ENCODE results near the gene PTPN7.

PTPN7 gene

GRCh38 chr1:202160377-202160940 is at the start of gene PTPN7:
TSS of gene PTPN7 (minus strand) at chr1:202160602. CDS start at chr1:202159402, 1,200 bp downstream.
- no peak for DNase-seq (ENCODE audit: low spot score)
- TF ChIP-seq CTCF (IDR thresholded peaks at IDR 0.05), result no peak
- peak within 1 kb of the TSS; percentile 58 for H3K4me3 ChIP-seq
- H3K27ac ChIP-seq, result peak within 1 kb of the TSS in 1 of 2 donors; percentile 43

- no peak for TF ChIP-seq CTCF (IDR thresholded peaks at IDR 0.05)
- H3K27ac ChIP-seq, result peak overlapping the region; percentile 28 to 82
- no peak for DNase-seq (ENCODE audit: low spot score)
- H3K4me3 ChIP-seq, result no peak overlapping the region
Observed at GRCh38 chr1:202208351-202208857, 48.0 kb upstream of the PTPN7 start.

GRCh38 chr1:202207292-202207691 is 46.9 kb upstream of the PTPN7 start:
- no peak for TF ChIP-seq CTCF (IDR thresholded peaks at IDR 0.05)
- no peak overlapping the region for H3K4me3 ChIP-seq
- no peak for DNase-seq (ENCODE audit: low spot score)
- H3K27ac ChIP-seq, result peak overlapping the region; percentile 67 to 82

- peak overlapping the region in 1 of 2 donors; percentile 61 for H3K27ac ChIP-seq
- TF ChIP-seq CTCF (IDR thresholded peaks at IDR 0.05), result no peak
- no peak for DNase-seq (ENCODE audit: low spot score)
- H3K4me3 ChIP-seq, result no peak overlapping the region
Observed at GRCh38 chr1:202205523-202206190, 45.3 kb upstream of the PTPN7 start.

- H3K27ac ChIP-seq, result no peak overlapping the region
- TF ChIP-seq CTCF (IDR thresholded peaks at IDR 0.05), result no peak
- no peak for DNase-seq (ENCODE audit: low spot score)
Observed at GRCh38 chr1:202204065-202204464, 43.7 kb upstream of the PTPN7 start.

GRCh38 chr1:202203238-202204039 is 43.0 kb upstream of the PTPN7 start:
- TF ChIP-seq CTCF (IDR thresholded peaks at IDR 0.05), result no peak
- peak overlapping the region in 1 of 2 donors; percentile 95 for H3K27ac ChIP-seq
- no peak for DNase-seq (ENCODE audit: low spot score)
- no peak overlapping the region for H3K4me3 ChIP-seq

More at GRCh38 chr1:202204065-202204464, 43.7 kb upstream of the PTPN7 start:
- H3K4me3 ChIP-seq, result no peak overlapping the region
